DOHH2 (cell line): ENCODE results near the gene ALDH1A1.

Experiments
- H3F3A ChIP-seq: fragments of 200-600 bp; sonication (generic), shearing (Covaris generic); 2 replicates; pipeline ENCODE4 v1.6.0; 2016; ENCODE audit warnings: antibody characterized with exemption, mild to moderate bottlenecking; ENCODE audit not compliant: control insufficient read depth, insufficient read depth
- H3K27ac ChIP-seq: fragments of 200-600 bp; sonication (generic); 2 replicates; pipeline ENCODE4 v1.5.1; 2014; ENCODE audit warnings: low read depth, mild to moderate bottlenecking, low read length, moderate library complexity
- H3K27me3 ChIP-seq: fragments of 200-600 bp; sonication (generic); 2 replicates; pipeline ENCODE4 v1.6.1; 2014; ENCODE audit warnings: mild to moderate bottlenecking, low read length, mixed read lengths; ENCODE audit not compliant: control insufficient read depth
- H3K36me3 ChIP-seq: fragments of 200-600 bp; sonication (generic); 2 replicates; pipeline ENCODE4 v1.6.1; 2014; ENCODE audit warnings: mild to moderate bottlenecking, low read length, moderate library complexity, mixed read lengths; ENCODE audit not compliant: control insufficient read depth
- H3K4me1 ChIP-seq: fragments of 200-600 bp; sonication (generic); 2 replicates; pipeline ENCODE4 v1.6.1; 2014; ENCODE audit warnings: mild to moderate bottlenecking, low read length, mixed read lengths; ENCODE audit not compliant: control insufficient read depth
- H3K4me2 ChIP-seq: fragments of 200-600 bp; sonication (generic); 2 replicates; pipeline ENCODE4 v1.6.0; 2014; ENCODE audit warnings: mild to moderate bottlenecking, low read length, moderate library complexity
- H3K4me3 ChIP-seq: fragments of 200-600 bp; sonication (generic); 2 replicates; pipeline ENCODE4 v1.5.1; 2014; ENCODE audit warnings: mild to moderate bottlenecking, low read length, mixed read lengths
- H3K79me2 ChIP-seq: fragments of 200-600 bp; sonication (generic); 2 replicates; pipeline ENCODE4 v1.6.1; 2014; ENCODE audit warnings: mild to moderate bottlenecking, low read length, mixed read lengths; ENCODE audit not compliant: control insufficient read depth
- H3K9me2 ChIP-seq: fragments of 200-600 bp; sonication (generic); replicated peaks from 2 replicates; pipeline ENCODE4 v1.6.1; 2014; ENCODE audit warnings: mild to moderate bottlenecking, low read length, mixed read lengths; ENCODE audit not compliant: control insufficient read depth
- H3K9me3 ChIP-seq: fragments of 200-600 bp; sonication (generic); 2 replicates; pipeline ENCODE4 v1.6.1; 2014; ENCODE audit warnings: antibody characterized with exemption, low read length, mixed read lengths; ENCODE audit not compliant: control insufficient read depth, insufficient read depth
- H4K20me1 ChIP-seq: fragments of 200-600 bp; sonication (generic); 2 replicates; pipeline ENCODE4 v1.6.0; 2014; ENCODE audit warnings: low read depth, mild to moderate bottlenecking, antibody characterized with exemption, low read length, moderate library complexity; ENCODE audit not compliant: control insufficient read depth, insufficient read depth
- CTCF ChIP-seq: fragments of 200-600 bp; sonication (generic); IDR thresholded peaks from one replicate; pipeline ENCODE4 v1.5.1; 2014; ENCODE audit warnings: antibody characterized with exemption, mild to moderate bottlenecking, low read depth, low read length; ENCODE audit not compliant: poor library complexity, severe bottlenecking
- EZH2phosphoT487 ChIP-seq: fragments of 200-600 bp; sonication (generic); IDR thresholded peaks from 2 replicates; pipeline ENCODE4 v1.6.1; 2017; ENCODE audit warnings: borderline replicate concordance, mild to moderate bottlenecking, antibody characterized with exemption, low read length, moderate library complexity, mixed read lengths

Gene ALDH1A1

DNA sequence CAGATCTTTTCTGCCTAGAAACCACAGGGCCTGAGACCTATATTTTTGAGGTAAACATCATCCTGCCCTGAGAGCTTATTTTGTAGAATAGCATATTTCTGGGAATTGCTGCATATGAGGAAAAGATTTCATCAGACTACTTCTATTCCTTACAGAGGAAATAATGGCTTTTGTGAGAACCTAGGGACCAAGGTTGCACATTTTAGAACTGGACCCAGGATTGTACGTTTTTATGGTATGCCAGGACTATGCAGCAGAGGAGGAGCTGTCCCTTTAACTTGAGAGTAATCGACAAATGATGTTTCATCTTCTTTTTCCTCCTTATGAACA, 2.2 kb upstream of the ALDH1A1 start:
- Histone ChIP-seq H3K27ac (no peak overlapping the region), H3K9me2 (no peaks in the 10 kb centered on the region), H3K9me3 (no peaks in the 10 kb centered on the region; the same call in 1 of the 2 replicates), H3K4me2 (no peak overlapping the region), H3K27me3 (peaks cover 3% of the 10 kb centered on the region; the same call in 1 of the 2 replicates), H4K20me1 (no peaks in the 10 kb centered on the region), H3K4me1 (peaks cover 21% of the 10 kb centered on the region), H3F3A (no peaks in the 10 kb centered on the region), H3K4me3 (no peak overlapping the region), H3K79me2 (no peaks in the 10 kb centered on the region), H3K36me3 (no peaks in the 10 kb centered on the region)
- TF ChIP-seq EZH2phosphoT487 (no peak), CTCF (no peak)

GRCh38 chr9:72954431-72955125, 1.7 kb upstream of the ALDH1A1 start:
- H3K36me3 ChIP-seq = no peaks in the 10 kb centered on the region
- no peaks in the 10 kb centered on the region for H3F3A ChIP-seq
- no peaks in the 10 kb centered on the region for H4K20me1 ChIP-seq
- no peak overlapping the region for H3K27ac ChIP-seq
- H3K4me1 ChIP-seq = peaks cover 21% of the 10 kb centered on the region
- peaks cover 3% of the 10 kb centered on the region; the same call in 1 of the 2 replicates for H3K27me3 ChIP-seq
- no peak overlapping the region for H3K4me2 ChIP-seq
- TF ChIP-seq EZH2phosphoT487 = no peak
- no peaks in the 10 kb centered on the region; the same call in 1 of the 2 replicates for H3K9me3 ChIP-seq
- H3K4me3 ChIP-seq = no peak overlapping the region
- H3K9me2 ChIP-seq = no peaks in the 10 kb centered on the region
- no peaks in the 10 kb centered on the region for H3K79me2 ChIP-seq

DNA sequence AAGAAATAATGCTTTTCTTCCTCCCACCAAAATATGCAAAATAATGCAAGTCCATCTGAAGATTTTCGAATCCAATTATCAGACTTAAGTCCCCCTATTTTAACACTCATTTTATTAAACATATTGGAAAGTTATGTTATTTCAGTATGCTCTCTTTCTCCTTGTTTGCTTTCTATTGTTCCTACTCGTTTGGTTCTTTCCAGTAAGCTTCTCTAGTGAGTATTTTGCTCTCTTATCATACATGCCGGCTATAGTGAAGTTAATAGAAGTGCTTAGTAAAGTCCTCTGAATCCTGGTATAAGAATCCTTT, 517 bp downstream of the ALDH1A1 start:
- H3K4me3 ChIP-seq = 0 out of 2 replicates have a peak overlapping the region, but pooled peaks have one; percentile 16
- H3F3A ChIP-seq = no peaks in the 10 kb centered on the region
- TF ChIP-seq EZH2phosphoT487 = no peak
- TF ChIP-seq CTCF = no peak
- H3K79me2 ChIP-seq = no peaks in the 10 kb centered on the region
- no peaks in the 10 kb centered on the region for H3K9me2 ChIP-seq
- H3K4me2 ChIP-seq = peak overlapping the region; percentile 51; the same call in 1 of the 2 replicates
- H4K20me1 ChIP-seq = no peaks in the 10 kb centered on the region
- peaks cover 10% of the 10 kb centered on the region for H3K27me3 ChIP-seq
- H3K36me3 ChIP-seq = no peaks in the 10 kb centered on the region
- peaks cover 21% of the 10 kb centered on the region for H3K4me1 ChIP-seq
- H3K9me3 ChIP-seq = no peaks in the 10 kb centered on the region; the same call in 1 of the 2 replicates
- H3K27ac ChIP-seq = no peak overlapping the region

DNA sequence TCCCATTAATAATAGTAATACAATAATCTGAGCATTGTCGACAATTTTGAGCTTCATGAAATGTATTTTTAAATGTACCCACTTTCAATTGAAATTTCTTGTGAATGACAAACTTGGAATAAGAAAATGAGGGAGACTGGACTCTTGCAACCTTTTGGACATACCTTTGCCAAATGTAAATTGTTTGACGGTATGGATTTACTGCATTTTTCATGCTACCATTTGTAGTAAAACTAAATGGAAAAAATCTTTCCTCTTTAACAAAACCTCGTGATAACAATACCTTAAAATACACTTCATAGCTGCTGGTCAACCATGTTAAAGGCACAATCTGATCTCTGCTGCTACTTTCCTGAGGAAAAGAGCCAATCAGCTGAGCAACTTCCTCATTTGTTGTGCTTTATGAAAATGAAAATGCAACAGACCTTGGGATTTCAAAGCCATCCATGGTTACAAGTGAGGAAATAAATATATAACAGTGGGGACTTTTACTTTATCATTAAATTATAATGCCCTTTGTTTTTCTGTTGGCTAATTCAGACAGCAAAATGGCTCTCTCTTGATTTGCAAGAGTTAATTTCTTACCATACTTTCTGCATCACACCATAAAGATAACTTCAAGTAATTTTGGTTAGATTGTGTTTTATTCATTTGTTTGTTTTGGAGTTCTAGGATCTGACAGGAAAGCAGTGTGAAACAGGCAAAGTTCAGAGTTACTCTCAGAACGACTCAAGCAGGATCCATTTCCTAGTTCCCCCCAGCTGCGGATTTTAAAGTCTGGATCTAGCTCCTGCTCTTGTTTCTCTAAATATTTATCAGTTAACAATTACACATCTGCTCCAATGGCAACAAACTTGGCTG, 1.1 kb downstream of the ALDH1A1 start:
- Histone ChIP-seq H3K4me2 (no peak overlapping the region), H3K4me3 (no peak overlapping the region), H3K79me2 (no peaks in the 10 kb centered on the region), H3K9me2 (no peaks in the 10 kb centered on the region), H3K9me3 (no peaks in the 10 kb centered on the region; the same call in 1 of the 2 replicates), H3K4me1 (peaks cover 21% of the 10 kb centered on the region), H3K36me3 (no peaks in the 10 kb centered on the region), H3F3A (no peaks in the 10 kb centered on the region), H3K27me3 (peaks cover 10% of the 10 kb centered on the region), H4K20me1 (no peaks in the 10 kb centered on the region), H3K27ac (no peak overlapping the region)
- TF ChIP-seq EZH2phosphoT487 (no peak), CTCF (no peak)
